GM21381 (cell line): ENCODE results near the gene PDE4B.
A peak's percentile ranks its signal among the peaks of the same experiment; 100 is the strongest.

Source experiments
- ATAC-seq: cut with Tn5 transposase; IDR thresholded peaks from one replicate; pipeline ENCODE4 v1.9.1; 2021; ENCODE audit warnings: mild to moderate bottlenecking, moderate library complexity; ENCODE audit not compliant: unreplicated experiment

Gene PDE4B

DNA sequence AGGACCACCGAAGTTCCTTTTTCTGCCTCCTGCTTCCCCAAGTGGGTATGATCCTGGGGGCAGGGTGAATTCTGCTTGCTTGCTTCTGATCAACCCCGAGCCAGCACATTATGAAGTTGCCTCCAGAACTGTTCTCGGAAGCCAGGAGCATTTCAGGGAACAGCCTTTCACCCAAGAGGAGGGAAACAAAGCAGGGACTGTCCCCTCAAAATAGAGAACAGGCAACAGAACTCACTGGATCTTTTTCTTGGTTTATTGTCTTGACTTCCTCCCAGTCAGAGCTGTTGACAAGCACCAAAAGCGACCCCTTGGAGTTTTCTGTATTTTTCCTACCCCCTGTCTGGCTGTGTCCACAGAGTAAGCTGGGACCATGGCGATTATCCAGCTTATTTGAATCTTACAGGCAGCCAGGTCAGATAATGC lies 482.9 kb downstream of the PDE4B start:
- ATAC-seq = no peak

DNA sequence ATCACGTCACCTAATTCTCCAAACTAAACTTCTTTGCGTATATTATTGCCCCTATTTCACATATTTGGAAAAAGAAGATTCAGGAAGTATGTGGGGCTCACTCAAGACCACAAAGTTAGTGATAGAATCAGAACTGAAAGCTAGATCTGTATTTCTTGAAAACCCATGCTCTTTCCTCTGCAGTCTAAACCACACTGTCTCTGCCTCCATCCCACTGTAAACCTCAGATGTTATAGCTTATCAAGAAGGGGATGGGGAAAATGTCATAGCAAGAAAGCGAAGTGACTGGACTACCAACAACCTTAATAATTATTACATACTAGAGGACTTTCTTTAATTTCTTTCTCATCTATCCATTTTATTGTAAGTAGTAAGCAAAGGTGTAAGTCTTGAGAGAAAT lies 483.5 kb downstream of the PDE4B start:
- ATAC-seq = peak; percentile 77

DNA sequence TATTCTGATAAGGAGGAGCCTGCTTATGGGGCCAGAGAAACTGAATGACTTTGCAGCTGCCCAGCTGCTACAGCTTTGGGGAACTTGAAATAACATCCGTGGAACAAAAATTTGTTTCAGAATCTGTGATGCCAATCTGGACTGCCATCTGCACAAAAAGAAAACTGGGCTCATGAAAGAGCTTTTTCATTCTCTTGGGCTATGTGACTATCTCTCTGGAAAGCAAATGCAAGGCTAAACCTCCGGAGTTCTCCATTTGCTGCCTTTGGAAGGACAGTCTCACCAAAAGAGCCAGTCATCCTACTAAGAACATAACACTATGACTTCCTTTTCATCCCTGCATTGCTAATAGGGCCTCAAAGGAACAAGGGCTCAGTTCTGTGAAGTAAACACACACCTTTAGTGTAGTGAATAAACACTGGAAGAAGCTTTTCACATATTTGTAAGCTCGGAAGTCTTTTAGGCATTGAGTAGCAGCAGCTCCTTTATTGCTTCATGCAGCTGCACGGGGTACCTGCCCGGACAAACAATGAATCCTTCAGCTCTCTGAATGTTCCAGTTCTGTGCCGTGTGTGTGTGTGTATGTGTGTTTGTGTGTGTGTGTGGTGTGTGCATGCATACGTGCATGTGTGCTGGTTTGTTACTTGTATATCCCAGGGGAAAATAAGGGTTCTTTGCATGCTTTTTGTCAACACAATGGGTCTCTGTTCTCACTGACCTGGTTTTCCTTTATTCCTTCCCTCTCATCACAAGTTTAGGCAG lies 485.7 kb downstream of the PDE4B start:
- ATAC-seq = no peak

DNA sequence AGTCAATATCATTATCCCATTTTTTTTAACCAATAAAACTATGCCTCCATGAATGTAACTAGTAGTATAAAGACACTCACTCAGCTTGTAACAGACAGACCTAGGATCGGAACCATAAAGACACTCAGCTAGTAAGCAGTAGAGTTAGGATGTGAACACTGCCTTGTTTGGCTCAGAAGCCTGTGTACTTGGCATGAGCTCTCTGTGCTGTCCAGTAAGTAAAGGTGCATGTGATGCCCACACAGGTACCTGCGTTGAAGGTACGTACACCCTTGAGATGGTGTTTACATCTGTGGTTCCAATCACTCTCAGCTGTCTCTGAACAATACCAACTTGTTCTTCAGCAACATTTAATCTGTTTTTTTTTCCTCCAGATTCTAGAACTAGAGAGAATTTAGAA lies 489.1 kb downstream of the PDE4B start:
- no peak for ATAC-seq

DNA sequence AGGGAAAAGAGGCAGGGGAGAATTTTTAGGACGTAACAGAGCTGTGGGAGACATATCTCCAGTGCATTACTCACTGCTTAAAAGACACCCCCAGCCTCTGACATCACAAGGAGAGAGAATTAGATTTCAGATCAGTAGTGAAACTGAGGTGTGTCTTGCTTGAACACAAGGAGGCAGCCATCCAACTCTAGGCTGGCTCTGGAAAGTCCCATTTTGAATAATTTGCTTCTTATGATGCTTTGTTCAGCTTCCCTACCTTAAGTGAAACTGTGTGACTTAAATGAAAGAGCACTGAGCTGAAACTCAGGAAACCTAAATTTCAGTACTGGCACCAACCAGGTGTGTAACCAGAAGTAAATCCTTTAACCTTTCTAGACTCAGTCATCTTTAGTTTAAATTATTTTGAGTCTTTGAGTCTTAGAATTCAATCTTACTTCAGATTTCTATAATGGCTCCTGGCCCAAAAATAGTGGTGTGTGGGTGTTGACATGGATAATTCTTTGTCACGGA lies 489.7 kb downstream of the PDE4B start:
- peak; percentile 75 for ATAC-seq

DNA sequence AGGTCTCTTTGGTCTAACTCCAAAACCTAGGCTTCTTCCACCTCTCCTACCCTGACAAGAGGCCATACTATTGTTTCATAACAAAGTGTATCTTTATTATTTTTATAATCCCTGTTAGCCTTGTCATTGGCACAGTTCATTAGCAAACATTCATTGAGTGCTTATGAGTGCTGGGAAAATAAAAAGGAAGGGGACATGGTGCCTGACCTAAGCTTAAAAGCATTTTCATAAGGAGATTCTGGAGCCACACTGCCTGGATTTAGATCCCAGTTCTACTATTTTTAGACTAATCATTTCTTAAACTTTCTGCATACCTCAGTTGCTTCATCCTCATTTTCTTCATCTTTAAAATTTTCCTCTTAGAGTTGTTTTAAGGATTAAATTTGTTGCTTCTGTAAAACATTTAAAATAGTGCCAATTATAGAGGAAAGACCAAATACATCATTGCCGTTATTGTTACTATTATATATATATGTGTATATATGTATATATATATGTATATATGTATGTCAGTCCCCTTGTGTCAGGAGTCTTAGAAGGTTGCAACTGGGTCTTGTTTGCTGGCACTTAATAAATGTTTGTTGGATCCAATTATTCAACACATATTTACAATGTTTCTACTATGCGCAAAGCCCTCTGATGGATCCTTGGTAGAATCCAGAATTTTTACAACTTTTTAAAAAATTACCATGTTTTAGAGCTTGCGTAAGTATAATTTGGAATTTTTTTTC lies 490.4 kb downstream of the PDE4B start:
- peak; percentile 0 for ATAC-seq

DNA sequence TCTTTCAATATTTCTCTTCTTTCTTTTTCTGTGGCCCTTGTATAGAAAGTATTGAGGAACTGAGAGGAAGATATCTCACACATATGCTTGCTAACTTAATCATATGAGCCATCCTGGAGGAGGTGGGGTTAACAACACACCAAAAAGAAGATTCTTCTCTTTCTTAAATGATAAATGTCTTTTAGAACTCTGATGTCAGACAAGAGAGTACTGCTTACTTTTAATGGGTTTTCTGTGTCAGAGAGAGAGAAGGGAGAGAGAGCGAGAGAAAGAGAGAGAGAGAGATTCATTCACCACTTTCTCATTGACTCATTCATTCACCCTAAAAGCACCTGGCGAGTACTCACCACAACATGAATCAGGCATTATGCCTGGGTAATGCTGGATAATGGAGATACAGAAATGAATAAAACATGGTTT lies 490.9 kb downstream of the PDE4B start:
- peak; percentile 53 for ATAC-seq

DNA sequence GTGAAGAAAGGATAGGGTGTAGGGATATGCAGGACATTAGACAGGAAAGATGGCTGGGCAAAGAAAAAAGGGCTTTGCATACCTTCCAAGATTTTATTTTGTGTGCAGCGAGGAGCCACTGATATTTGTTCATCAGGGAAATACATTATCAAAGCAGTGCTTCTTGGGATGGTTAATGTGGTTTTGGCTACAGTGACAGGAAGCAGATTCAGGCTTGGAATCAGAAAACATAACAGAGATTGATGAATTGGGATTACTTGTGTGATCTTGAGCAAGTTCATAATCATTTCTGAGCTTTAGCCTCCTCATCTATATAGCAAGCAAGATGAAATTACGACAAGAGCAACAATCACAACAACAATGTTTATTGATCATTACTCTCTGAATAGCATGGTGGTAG lies 492.1 kb downstream of the PDE4B start:
- ATAC-seq = no peak

DNA sequence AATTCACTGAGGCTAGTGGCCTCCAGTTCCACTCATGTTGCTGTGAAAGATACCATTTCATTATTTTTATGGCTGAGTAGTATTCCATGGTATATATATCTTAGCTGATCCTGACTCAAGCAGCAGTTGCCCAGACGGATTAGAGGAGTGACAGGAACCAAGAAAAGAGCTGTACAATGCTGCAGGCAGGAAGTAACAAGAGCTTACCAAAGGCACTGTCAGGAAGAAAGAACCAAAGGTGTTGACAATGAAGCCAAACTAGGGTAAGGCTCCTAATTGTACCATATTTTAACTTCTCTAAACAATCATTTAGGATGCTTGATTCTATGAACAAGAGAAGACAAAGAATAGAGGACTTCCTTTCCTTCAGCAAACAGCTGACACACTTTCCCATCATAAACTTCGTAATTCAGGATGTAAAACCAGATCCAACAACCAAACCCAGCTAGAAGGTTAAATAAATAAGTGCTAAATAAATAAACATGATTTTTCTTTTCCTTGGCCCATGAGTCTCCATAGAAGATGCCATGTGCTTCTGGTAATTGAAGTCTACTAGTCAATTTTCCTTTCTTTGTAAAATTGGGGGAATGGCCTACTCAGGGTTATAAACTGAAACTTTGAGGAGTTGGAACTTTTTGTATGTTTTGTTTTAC lies 493.0 kb downstream of the PDE4B start:
- no peak for ATAC-seq

DNA sequence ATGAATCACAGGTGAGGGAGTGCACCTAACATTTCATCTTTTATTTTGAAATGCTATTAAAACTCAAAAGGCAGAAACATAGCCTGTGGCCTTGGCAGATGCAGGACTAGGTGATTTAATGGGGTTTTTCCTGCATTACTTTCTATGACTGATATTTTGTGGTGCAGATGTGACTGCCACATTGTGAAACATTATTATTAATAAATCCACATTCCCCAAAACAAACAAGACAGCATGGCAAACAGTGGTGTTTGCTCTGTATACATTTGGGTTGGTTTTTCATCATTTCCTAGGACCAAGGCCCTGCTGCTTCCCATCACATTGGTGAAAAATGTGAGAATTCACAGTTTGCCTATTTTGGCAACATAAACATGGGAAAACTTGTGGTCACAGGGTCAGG lies 493.6 kb downstream of the PDE4B start:
- no peak for ATAC-seq

DNA sequence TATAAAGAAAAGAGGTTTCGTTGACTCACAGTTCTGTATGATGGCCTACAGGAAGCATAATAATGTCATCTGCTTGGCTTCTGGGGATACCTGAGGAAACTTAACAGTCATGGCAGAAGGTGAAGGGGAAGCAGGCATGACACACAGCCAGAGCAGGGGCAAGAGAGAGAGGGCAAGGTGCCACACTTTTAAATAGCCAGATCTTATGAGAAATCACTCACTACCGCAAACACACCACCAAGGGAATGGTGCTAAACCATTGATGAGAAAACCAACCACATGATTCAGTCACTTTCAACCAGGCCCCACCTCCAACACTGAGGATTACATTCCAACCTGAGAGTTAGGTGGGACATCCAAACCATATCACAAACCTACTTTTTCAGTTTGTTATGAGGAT lies 495.4 kb downstream of the PDE4B start:
- no peak for ATAC-seq

DNA sequence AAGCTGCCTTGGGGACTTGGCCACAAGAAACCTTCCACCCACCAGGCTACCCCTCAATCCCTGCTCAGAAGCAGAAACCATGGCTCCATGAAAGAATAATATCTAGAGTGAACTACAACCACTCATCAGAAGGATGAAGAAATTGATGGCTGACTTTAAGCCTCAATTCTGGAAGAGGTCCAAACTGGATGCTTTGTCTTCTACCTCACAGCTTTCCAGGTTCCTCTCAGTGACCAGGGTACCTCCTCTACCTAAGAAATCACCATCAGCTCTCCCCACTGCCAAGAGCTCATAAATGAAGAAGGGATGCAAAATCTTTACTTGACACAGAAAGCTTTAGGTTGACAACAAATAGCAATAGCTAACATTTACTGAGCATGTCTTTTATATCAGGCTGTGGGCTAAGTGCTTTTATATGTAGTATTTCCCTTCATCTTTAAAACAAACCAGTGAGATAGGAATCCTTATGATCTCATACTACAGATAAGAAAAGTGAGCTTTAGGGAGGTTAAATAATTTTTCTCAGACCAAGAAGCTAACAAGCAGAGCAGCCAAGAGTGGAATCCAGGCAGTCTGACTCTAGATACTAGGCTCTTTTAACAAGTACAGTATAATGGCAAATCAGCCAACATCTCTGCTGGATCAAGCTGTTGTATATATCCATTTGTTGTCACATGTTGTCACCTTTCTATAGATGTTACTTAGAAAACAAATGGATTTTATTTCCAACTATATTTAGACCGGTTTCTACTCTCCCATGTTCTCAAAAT lies 498.3 kb downstream of the PDE4B start:
- ATAC-seq = no peak

DNA sequence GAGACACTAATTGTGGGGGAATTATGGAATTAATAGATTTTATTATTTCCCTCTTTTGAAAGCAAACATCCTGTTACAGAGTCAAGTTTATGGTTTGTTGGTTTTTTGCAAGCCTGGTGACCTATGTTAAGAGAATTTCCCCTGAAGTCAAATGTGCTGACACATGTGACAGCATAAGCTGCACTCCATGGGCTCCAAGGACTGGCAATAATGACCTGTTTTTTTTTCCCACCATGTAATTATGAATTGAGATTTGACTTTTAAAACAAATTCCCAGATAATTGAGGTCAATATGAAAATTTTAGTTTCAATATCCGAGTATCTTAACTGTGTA lies 498.8 kb downstream of the PDE4B start:
- ATAC-seq = no peak

DNA sequence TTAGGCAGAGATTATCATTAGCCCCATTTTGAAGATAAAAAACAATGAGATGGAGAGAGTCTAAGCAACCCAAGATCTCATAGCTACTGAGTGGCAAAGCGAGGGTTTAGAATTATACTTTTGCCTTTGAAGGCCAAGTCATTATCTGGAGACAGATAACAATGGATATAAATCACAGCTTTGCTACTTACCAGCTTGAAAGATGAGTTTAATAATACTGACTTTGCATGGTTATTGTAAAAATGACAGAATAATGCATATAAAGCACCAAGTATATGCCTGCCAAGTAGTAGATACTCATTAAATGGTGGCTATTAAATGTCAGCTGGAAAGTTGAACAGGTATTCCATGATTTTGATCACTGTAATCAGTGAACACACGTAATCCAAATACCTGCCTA lies 499.6 kb downstream of the PDE4B start:
- ATAC-seq = no peak

DNA sequence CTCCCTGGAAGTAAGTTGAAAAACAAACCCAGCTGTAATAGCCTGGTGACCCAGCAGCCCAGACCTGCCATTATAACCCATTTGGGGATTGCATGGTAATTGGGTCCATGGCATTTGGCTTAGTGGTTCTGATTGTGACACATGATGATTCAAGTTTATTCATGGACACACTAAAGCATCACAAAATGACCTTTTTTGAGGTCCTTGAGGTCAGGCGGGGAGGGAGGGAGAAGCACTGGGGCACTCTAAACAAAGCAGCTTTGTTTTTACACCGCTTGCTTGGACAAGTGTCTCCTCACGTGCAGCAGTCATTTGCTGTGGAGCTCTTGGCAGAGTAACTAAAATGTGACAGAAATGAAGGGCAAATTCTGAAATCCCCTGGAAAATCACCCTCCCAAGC lies 500.2 kb downstream of the PDE4B start:
- no peak for ATAC-seq

DNA sequence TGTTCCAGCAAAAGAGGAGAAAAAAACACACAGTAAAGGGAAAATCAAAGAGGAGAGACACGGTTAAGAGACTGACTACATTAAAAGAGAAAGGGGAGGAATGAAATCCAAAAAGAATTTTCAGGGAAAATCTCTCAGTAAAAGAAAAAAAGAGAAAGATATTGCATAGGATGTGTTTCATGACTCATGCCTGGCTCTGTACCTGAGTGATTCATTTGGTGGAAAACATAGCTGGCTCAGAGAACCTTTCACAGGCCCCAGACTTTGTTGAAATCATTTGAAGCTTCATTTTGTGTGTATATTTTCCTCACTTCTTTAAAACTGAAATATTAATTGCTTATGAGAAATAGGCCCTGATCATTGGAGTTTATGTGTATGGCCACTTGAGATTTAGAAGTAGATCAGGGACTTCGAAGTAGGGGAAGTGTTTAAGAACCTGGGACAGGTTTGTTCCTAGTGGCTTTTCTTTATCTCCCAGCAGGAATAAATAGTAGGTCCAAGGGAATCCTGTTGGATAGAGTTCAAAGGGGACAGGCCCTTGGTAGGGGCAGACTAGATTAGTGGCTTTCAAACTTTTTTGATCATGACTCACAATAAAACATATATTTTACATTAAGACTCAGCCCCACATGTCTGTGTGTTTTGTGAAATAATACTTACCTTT lies 502.1 kb downstream of the PDE4B start:
- ATAC-seq = no peak

DNA sequence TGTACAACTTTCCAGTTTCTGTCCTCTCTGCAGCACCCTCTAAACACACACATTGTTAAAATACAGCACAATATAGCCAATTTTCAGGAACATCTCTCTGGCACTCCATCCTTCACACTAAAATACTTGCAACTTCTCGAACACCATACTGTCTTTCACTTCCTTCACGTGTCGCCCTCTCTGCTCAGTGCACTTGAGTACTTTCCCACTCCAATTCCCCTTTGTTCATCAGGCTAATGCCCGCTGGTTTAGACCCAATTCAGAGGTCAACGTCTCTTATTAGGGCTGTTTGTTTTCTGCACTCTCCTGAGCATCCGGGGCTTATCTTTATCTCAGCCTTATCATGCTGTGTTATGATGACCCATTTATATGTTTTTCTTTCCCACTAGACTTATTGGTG lies 503.1 kb downstream of the PDE4B start:
- ATAC-seq = no peak

DNA sequence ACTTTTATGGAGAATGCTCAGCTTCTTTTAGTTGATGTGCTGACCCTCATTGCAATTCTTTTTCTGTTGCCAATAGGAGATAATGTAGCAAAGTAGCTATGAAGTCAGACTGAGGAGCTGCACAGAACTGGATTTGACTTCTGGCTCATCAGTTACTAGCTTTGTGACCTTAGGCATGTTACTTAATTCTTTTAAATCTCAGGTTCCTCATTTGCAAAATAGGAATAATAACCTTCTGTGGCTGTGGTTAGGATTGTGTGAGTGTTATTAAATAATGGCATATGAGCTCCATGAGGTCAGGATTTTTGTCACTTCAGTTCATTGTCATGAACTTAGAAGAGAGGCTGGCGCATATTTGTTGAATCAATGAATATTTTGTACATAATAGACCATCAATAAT lies 503.7 kb downstream of the PDE4B start:
- no peak for ATAC-seq

DNA sequence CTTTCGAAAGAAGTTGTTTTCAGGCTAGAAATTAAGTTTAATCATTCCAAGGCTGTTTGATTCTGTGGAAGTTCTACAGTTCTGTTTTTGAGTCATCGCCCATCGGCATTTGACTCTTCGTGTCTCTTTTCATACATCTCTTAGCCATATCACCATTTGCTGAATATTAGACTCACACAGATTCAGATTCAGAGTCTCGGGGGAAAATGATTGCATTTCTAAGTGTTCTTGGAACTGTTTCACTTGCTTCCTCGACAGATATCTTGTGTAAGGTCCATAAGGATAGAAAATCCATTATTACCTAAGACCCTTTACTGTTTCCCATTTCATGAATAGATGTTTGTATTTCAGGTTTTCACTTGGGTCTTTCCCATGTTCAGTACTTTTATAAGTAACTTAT lies 504.3 kb downstream of the PDE4B start:
- no peak for ATAC-seq

DNA sequence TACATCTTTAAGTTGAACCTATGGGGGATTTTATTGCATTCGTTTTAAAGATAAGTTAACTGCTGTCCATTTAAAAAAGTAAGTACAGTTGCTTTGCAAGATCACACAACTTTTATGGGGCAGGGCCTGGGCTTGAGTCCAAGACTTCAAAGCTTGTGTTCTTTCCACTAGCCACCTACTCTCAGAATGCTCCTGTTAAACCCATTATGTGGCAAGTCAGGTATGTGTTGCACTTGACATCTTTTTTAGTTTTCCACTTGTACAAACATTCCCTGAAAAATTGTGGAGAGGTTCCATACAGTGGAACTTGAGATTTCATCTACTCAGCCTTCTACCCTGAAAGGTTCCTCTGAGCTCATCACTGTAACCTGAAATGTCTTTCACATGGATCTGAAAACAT lies 505.8 kb downstream of the PDE4B start:
- ATAC-seq = no peak
